Brain microvascular endothelial cell (primary cell): Measurements from ENCODE around the gene STRN.

ENCODE experiments used
- DNase-seq: peaks from one replicate; pipeline ENCODE4 v3.0.0-alpha.2; 2020
- H3K27ac ChIP-seq: fragments of 250-450 bp; sonication (Bioruptor Pico); 2 replicates; pipeline ENCODE4 v1.5.1; 2020; ENCODE audit warnings: mild to moderate bottlenecking, moderate library complexity
- H3K27me3 ChIP-seq: fragments of 250-450 bp; sonication (Bioruptor Pico); replicated peaks from 2 replicates; pipeline ENCODE4 v1.5.1; 2020; ENCODE audit warnings: mild to moderate bottlenecking
- H3K36me3 ChIP-seq: fragments of 250-450 bp; sonication (Bioruptor Pico); replicated peaks from 2 replicates; pipeline ENCODE4 v1.5.1; 2020; ENCODE audit warnings: mild to moderate bottlenecking
- H3K4me3 ChIP-seq: 2 replicates; pipeline ENCODE4 v1.5.1; 2011; ENCODE audit warnings: low read depth, mild to moderate bottlenecking, control low read depth, low read length, moderate library complexity
- CTCF ChIP-seq: IDR thresholded peaks from 2 replicates; pipeline ENCODE4 v1.5.1; 2011; ENCODE audit warnings: low read depth, mild to moderate bottlenecking, moderate library complexity, low read length, control low read depth, inconsistent platforms; ENCODE audit errors: missing control alignments
- in situ Hi-C: cut with HindIII; loops from 2 replicates; pipeline ENCODE4 v1.10.0; 2017; ENCODE audit warnings: low sequenced_read_pairs, low pct_ligation_motif_present

The STRN gene

GRCh38 chr2:36918307-36918706, 48.0 kb downstream of the STRN start:
- no peak overlapping the region for H3K4me3 ChIP-seq
- no peak overlapping the region for H3K27ac ChIP-seq
- in situ Hi-C loops: no loop called here
- no peaks in the 10 kb centered on the region for H3K27me3 ChIP-seq
- no peak for DNase-seq
- no peaks in the 10 kb centered on the region for H3K36me3 ChIP-seq
- no peak for TF ChIP-seq CTCF

GRCh38 chr2:36915627-36916026, 50.7 kb downstream of the STRN start:
- in situ Hi-C loops: no loop called here
- DNase-seq: no peak
- H3K36me3 ChIP-seq: no peaks in the 10 kb centered on the region
- no peaks in the 10 kb centered on the region for H3K27me3 ChIP-seq
- no peak overlapping the region for H3K27ac ChIP-seq
- no peak for TF ChIP-seq CTCF
- no peak overlapping the region for H3K4me3 ChIP-seq

GRCh38 chr2:36912695-36913094, 53.6 kb downstream of the STRN start:
- no peak overlapping the region for H3K4me3 ChIP-seq
- in situ Hi-C loops: no loop called here
- no peak for TF ChIP-seq CTCF
- no peaks in the 10 kb centered on the region for H3K36me3 ChIP-seq
- no peaks in the 10 kb centered on the region for H3K27me3 ChIP-seq
- DNase-seq: no peak
- no peak overlapping the region for H3K27ac ChIP-seq

- H3K27me3 ChIP-seq: no peaks in the 10 kb centered on the region
- H3K36me3 ChIP-seq: no peaks in the 10 kb centered on the region
- H3K27ac ChIP-seq: no peak overlapping the region
- no peak overlapping the region for H3K4me3 ChIP-seq
- DNase-seq: no peak
- no peak for TF ChIP-seq CTCF
- in situ Hi-C loops: no loop called here
Measured at GRCh38 chr2:36911012-36911411, 55.3 kb downstream of the STRN start.

GRCh38 chr2:36906277-36906676, 60.1 kb downstream of the STRN start:
- no peak for TF ChIP-seq CTCF
- H3K27ac ChIP-seq: no peak overlapping the region
- H3K4me3 ChIP-seq: no peak overlapping the region
- no peaks in the 10 kb centered on the region for H3K36me3 ChIP-seq
- in situ Hi-C loops: no loop called here
- DNase-seq: no peak
- no peaks in the 10 kb centered on the region for H3K27me3 ChIP-seq

- no peak for TF ChIP-seq CTCF
- Histone ChIP-seq H3K27me3 (no peaks in the 10 kb centered on the region), H3K4me3 (no peak overlapping the region), H3K27ac (no peak overlapping the region), H3K36me3 (no peaks in the 10 kb centered on the region)
- DNase-seq: no peak
- in situ Hi-C loops: no loop called here
Measured at GRCh38 chr2:36904636-36905035, 61.7 kb downstream of the STRN start.
